Epithelial cell of proximal tubule (primary cell): ENCODE measurements around the gene BCL2. TPM values are rescaled to one million over a fixed set of nuclear protein-coding genes. Genes with fewer than 3 reads are reported as not detected.
"Not testable (repeated sequence)": the region's sequence is repeated elsewhere in the genome, so short reads cannot be mapped to it uniquely, and the experiment has no call there.

ENCODE experiments used
- DNase-seq: peaks from one replicate; pipeline ENCODE4 v3.0.0-alpha.2; 2011; ENCODE audit warnings: low read depth
- H3K4me3 ChIP-seq: 2 replicates; pipeline ENCODE4 v1.5.1; 2011; ENCODE audit warnings: low read depth, mild to moderate bottlenecking, low read length
- CTCF ChIP-seq: conservative IDR thresholded peaks from 2 replicates; pipeline ENCODE4 v1.5.1; 2012; ENCODE audit warnings: low read depth, mild to moderate bottlenecking, low read length
- total RNA-seq: library from RNA; depleted of rRNA; stranded (reverse); fragments of >200 nt; gene quantifications from 2 replicates; pipeline ENCODE4 v1.2.3, GENCODE V29; 2015

BCL2 gene
- total RNA-seq, 1 donor from 2014 or later = 4.7 TPM

- no peak overlapping the region for H3K4me3 ChIP-seq
- no peak for TF ChIP-seq CTCF
- DNase-seq = no peak
Observed at GRCh38 chr18:63192126-63192884, 127.3 kb downstream of the BCL2 start.

- TF ChIP-seq CTCF = no peak
- H3K4me3 ChIP-seq = no peak overlapping the region
Observed at GRCh38 chr18:63191413-63191812, 128.2 kb downstream of the BCL2 start.

GRCh38 chr18:63190838-63191237 is 128.7 kb downstream of the BCL2 start:
- not testable (repeated sequence) for H3K4me3 ChIP-seq, DNase-seq

More at GRCh38 chr18:63191413-63191812, 128.2 kb downstream of the BCL2 start:
- DNase-seq = no peak

DNA sequence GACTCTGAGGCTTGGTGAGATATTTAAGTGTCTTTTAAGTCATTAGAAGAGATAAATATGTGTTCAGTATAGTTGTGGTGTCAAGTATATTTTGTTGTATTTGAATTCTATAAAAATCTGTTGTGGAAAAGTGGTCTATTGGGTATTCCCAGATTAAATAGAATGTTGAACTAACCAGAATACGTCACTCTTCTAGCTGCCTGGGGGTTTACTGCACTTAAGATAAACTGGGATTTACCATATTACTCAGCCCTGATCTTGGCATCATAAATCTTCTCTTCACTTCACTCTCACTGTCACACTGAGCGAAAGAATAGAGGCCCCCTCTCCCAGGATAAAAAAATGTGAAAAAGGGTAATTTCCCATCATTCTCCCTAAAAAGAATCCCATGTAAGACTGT is 129.8 kb downstream of the BCL2 start:
- no peak for DNase-seq
- no peak overlapping the region for H3K4me3 ChIP-seq
- TF ChIP-seq CTCF = no peak

GRCh38 chr18:63189041-63189440 is 130.5 kb downstream of the BCL2 start:
- TF ChIP-seq CTCF = no peak
- H3K4me3 ChIP-seq = no peak overlapping the region
- no peak for DNase-seq

DNA sequence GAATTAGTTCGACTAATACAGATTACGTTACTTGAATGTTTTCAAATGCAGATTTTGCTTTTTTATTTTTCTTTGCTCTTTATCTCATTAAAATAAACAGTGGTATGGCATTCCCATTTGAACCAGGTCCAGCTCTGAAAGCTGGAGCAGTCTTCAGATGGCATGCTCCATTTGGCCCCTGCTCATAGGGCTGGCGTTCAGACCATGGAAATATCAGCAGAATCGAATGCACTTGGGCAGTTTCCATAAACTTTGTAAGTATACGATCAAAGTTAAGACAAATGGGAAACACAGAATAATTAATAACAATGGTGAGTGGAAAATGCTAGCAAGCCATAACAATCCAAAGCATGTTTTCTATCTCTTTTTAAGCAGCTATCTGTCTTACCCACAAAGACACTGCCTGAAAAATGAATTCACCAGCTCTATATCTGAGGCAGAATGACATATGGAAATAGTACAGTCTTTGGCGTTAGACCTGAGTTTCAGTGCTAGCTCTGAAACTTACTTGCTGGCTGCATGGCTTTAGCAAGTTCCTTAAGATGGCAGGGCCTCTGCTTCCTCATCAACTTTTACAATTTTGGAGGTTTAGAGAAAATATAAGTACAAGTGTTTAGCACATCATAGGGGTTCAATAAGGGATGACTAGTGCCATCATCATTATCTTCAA is 131.6 kb downstream of the BCL2 start:
- TF ChIP-seq CTCF = no peak
- no peak for DNase-seq
- H3K4me3 ChIP-seq = no peak overlapping the region

DNA sequence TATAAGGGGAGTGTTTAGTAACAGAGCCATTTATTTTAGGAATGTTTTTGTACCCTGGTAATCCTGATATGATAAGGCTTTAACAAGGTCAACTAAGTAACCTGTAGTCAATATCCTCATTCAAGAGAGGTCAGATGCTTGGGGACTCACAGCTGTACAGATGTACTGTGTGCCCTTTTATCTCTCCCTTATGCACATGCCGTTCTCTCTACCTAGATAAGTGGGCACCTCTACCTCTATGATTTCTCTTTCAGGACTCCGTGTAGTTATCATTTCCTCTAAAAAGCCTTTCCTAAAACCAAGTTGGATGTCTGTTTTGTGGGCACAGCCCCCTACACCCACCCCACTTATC is 132.4 kb downstream of the BCL2 start:
- DNase-seq = no peak
- H3K4me3 ChIP-seq = no peak overlapping the region
- TF ChIP-seq CTCF = no peak
